ENCODE measurements around the gene PRKCI.
"Not testable (repeated sequence)": the region's sequence is repeated elsewhere in the genome, so short reads cannot be mapped to it uniquely, and the experiment has no call there.

Gene PRKCI

DNA sequence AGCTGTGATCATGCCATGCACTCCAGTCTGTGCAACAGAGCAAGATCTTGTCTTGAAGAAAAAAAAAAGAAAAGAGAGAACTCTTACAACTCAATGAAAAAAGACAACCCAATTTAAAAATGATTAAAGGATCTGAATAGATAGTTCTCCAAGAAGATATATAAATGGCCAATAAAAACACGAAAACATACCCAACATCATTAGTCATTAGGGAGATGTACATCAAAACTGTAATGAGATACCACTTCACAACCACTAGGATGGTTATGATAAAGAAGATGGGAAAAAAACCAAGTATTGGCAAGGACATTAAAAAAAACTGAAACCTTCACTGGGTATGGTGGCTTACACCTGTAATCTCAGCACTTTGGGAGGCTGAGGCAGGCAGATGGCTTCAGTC, 2.4 kb upstream of the PRKCI start:
- DNase-seq = no peak
- intact Hi-C loops (cut with DNase I) = loop anchor here (5.0 to 10.0 kb wide), 2 partner anchors 38 to 135 kb away; partner anchors contain the start of genes PHC3 and SKIL

DNA sequence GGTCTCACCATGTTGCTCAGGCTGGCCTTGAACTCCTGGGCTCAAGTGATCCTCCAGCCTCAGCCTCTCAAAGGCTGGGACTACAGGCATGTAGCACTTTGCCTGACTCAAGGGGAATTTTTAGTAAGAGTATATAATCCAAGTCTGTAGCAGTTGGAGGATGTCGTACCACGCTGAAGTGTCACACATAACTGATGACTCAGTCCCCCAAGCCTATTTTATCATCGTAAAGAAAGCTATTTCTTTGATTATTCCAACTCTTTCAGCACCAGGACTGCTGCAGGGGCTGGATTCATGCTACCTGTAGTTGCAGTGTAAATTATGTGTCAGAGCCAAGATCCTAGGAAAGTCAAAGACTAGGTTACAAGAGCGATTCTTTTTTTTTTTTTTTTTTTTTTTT, 1.4 kb upstream of the PRKCI start:
- intact Hi-C loops (cut with DNase I) = loop anchor here (5.0 to 10.0 kb wide), 2 partner anchors 39 to 134 kb away; partner anchors contain the start of genes PHC3 and SKIL
- DNase-seq = peak in 33 of 42 donors; percentile 9 to 78 (median 49)

DNA sequence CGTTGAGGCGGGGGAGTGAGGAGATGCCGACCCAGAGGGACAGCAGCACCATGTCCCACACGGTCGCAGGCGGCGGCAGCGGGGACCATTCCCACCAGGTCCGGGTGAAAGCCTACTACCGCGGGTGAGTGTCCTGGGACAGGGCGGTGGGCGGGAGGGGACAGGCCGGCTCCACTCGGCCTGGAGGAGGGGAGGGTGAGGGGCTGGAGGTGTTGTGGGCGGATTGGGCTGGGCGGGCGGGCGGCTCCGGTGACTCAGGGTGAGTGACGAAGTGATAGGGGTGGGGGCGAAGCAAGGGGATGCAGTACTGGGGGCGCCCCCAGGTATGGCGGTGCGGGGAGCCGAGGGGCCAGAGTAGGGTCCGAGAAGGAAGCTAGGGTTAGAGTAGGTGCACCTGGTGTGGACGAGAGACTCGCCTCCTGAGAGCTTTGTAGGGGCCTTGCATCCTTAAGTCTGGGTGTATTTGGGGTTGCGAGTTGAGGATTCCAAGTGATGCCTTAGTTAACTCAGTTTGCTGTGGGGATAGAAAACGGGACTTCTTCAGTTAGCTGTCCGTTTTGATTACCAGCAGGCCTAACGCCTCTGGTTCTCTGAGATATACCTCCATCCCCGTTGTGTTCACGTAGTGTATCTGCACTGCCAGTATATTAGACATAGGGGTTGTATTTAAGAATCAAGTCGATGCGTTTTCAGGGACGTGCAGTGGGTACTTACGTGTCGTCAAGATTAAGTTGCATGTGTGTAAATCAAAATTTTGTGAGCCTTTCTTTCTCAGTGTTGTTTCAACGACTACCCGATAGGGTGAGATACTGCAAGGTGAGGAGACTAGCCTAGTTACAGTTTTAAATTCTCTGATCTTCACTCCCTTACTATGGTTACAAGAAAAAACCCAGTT, 670 bp downstream of the PRKCI start:
- intact Hi-C loops (cut with DNase I) = loop anchor here (5.0 to 10.0 kb wide), 2 partner anchors 41 to 132 kb away; partner anchors contain the start of genes PHC3 and SKIL
- DNase-seq = peak in 14 of 42 donors; percentile 6 to 51 (median 24)

DNA sequence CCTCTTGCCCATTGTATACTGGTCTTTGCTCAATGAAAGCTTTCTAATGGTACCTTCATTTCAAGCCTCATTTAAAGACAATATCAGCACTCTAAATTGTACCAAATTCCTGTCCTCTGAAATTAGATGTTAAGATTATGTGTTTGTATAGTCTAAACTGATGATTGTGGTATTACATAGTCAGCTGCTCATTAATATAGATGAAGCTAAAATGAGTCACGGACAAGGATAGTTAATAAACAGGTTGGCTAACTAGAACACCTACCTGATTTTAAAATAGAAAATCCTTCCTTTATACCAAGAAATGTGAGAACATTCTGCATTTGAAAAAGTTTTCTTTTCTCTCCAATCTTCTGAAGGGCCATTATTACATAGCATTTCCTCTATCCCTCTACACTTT, 2.9 kb downstream of the PRKCI start:
- intact Hi-C loops (cut with DNase I) = loop anchor here (10.0 kb wide), 1 partner anchor 130 kb away; the partner anchor contains the start of gene SKIL
- no peak for DNase-seq

DNA sequence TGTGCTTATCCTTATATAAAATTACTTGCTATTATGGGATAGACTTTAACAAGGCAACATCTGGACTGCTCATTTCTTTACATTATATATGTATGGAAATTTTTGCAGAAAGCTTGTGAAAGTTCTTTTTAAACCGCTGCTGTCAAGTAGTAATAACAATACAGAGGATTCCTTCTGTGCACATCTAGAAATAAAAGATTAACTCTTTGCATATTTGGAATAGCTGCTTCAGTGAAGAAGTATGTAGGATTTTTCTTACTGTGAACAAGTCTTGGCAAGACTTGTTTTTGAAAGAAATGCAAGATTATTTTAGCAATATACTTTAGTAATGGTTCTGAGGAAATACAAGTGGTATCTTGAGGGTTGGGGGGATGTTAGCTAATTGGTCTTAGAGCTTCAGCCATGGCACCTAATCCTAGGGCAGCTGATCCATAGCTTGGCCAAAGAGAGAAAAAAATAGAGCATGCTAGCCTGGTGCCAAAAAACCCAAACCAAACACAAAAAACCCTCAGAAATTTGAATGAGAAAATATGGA, 4.3 kb downstream of the PRKCI start:
- DNase-seq = no peak
- intact Hi-C loops (cut with DNase I) = loop anchor here (10.0 kb wide), 1 partner anchor 128 kb away; the partner anchor contains the start of gene SKIL

DNA sequence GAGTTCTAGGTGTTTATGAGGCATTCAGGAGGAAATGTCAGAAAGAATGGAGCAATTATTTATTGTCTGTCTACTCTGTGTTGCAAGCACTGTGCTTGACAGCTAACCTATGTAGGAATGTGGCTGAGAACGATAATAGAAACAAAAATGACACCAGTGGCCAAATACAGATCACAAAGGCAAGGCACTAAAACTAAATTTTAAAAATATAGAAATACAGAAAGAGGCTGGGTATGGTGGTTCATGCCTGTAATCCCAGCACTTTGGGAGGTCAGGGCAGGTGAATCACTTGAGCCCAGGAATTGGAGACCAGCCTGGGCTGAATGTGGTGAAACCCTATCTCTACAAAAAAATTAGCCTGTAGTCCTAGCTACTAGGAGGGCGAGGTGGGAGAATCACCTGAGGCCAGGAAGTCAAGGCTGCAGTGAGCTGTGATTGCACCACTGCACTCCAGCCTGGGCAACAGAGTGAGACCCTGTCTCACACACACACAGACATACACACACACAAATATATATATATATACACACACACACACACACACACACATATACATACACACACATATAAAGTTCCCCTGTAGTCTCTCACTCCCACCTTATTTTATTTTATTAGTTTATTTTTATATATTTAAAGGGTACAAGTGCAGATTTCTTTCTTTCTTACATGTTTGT, 6.0 kb downstream of the PRKCI start:
- intact Hi-C loops (cut with DNase I) = loop anchor here (10.0 kb wide), 1 partner anchor 127 kb away; the partner anchor contains the start of gene SKIL
- no peak for DNase-seq

DNA sequence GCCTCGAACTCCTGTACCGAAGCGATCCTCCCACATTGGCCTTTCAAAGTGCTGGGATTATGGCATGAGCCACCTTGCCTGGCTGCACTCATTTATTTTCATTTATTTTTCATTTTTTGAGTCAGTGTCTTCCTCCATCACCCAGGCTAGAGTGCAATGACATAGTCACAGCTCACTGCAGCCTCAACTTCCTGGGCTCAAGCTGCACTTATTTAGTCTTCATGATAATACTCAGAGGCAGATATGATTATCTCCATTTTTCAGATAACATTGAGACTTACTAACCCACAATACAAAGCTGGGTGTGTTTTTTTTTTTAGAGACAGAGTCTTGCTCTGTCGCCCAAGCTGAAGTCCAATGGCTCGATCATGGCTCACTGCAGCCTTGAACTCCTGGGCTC, 10.0 kb downstream of the PRKCI start:
- DNase-seq = no peak
- intact Hi-C loops (cut with DNase I) = no loop called here

DNA sequence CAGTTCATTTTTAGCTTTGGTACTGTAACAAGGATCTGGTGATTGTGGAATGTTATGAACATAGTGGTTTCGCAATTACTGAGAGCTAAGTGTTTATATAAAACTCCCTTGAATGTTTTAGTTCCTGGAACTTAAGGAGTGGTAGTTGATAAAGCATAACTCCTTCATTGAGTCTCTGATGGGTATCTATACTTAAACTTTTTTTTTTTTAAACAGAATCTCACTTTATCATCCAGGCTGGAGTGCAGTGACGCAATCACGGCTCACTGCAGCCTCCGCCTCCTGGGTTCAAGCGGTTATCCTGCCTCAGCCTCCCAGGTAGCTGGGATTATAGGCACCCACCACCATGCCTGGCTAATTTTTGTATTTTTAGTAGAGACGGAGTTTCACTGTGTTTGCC, 11.3 kb downstream of the PRKCI start:
- intact Hi-C loops (cut with DNase I) = no loop called here
- no peak for DNase-seq

DNA sequence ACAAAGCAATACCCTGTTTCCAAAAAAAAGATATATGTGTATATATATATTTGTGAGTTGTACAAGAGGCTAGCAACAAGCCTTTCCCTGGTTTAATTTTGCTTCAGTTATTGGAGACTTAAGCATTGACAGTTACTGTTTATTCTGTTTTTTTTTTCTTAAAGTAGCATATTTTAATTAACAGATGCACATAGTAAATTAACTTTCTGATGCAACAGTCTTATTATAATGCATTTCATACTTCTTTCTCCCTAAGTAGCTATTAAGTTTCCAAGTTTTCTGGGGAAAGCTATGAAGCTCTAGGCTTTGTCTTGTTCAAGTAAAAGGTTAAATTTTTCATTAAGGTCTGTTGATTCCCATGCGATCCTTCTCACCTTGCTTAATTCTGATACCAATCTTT, 17.9 kb downstream of the PRKCI start:
- DNase-seq = no peak
- intact Hi-C loops (cut with DNase I) = no loop called here

DNA sequence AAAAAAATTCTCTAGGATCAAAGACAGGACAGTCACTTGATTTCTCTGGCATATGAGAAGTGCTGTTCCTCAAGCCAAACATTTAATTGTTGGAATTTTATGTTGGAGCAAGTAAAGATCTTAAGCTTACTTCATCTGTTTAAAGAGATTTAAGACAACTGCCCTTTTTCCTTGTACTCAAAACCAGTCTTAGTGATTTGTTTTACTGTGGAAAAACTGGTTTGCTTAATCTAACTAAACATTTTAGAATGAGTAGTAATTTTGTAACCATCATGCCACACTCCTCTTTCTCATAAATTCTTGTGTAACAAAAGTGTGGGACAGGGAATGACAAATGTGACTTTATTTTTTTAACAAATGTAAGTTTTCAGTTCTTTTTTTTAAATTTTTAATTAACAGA, 18.4 kb downstream of the PRKCI start:
- DNase-seq = no peak
- intact Hi-C loops (cut with DNase I) = no loop called here

DNA sequence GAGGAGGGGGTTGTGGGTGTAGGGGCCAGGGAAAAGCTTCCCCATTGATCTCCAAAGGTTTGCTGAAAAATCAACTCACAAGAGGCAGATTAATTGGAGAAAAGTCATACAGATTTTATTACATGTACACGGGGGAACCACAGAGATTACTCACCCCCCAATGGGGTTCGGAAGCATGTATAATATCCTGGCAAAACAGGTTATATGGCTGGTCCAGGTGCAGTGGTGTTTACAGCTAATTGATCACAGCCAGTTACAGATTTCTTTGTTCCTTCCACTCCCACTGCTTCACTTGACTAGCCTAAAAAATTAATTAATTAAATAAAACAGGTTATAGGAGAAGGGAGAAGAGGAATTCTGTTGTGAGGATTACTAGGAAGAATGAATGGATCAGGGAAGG, 22.4 kb downstream of the PRKCI start:
- intact Hi-C loops (cut with DNase I) = no loop called here
- no peak for DNase-seq

DNA sequence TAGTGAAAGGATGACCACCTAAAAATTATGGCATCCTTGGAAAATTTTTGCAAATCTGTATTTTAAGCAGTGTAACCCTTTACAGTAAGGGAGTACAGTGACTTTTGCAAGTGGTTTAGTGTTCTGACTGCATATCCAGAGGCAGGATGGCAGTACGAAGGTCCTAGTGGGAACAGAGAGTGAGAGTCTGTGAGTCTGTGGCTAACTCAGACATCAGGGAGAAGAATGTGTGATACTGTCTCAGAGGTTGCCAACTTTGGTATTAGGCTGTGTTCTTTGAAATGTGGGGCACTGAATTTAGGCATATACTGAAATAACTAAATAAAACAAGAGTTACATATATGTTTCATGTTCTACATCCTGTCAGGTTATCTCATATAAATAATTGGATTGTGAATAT, 25.7 kb downstream of the PRKCI start:
- intact Hi-C loops (cut with DNase I) = no loop called here
- no peak for DNase-seq

DNA sequence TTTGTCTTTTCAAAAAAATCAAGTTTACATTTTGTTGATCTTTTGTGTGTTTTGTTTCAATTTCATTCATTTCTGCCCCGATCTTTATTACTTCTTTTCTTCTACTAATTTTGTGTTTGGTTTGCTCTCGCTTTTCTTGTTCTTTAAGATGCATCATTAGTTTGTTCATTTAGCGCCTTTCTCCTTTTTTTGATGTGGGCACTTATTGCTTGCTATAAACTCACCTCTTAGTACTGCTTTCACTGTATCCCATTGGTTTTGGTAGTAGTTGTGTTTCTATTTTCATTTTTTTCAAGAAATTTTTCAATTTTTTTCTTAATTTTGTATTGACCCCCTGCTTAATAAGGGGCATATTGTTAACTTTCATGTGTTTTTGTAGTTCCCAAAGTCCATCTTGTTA, 34.4 kb downstream of the PRKCI start:
- intact Hi-C loops (cut with DNase I) = no loop called here
- no peak for DNase-seq

DNA sequence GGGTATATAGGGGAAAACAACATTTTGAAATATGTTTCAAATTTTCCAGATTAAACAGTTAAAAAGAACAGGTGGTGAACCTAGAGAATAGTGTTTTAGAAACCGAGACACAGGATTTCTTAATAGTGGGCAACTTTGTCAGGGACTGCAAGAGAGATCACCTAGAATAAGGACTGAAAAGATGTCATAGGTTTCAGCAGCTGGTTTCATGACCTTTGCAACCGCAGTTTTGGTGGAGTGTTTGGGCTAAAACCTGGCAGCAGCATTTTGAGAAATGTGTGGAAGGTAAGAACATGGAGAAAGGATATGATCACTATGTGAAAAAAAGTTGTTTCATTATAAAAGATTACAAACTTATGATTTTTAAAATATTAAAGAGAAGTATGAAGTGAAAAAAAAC, 34.9 kb downstream of the PRKCI start:
- no peak for DNase-seq
- intact Hi-C loops (cut with DNase I) = no loop called here

DNA sequence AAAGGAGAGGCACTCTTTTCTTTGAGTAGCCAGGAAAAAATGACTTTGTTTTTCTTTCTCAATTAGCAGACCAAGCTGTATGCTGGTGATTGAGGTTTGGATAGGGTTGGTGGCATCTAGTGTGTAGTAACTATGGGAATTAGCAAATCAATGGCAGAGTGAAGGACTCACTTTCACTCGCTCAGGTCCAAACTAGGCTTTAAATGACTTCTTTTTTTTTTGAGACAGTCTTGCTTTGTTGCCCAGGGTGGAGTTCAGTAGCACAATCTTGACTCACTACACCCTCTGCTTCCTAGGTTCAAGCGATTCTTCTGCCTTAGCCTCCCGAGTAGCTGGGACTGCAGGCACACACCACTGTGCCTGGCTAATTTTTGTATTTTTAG, 35.9 kb downstream of the PRKCI start:
- intact Hi-C loops (cut with DNase I) = no loop called here
- DNase-seq = no peak

DNA sequence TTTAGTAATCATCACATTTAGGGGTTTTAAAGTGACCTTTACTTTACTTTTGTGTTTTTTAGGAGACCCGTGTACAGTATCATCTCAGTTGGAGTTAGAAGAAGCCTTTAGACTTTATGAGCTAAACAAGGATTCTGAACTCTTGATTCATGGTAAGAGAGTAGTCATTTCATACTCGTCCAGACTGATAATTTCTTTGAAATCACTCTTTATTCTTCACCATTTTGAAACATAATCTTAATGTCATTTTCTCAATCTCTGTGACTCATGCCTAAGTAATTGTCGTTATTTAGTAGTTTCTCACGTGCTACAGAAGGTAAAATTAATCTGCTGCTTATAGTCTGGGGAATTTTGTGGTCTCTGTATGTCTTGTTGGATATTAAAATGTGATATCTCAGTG, 37.7 kb downstream of the PRKCI start:
- no peak for DNase-seq
- intact Hi-C loops (cut with DNase I) = no loop called here

DNA sequence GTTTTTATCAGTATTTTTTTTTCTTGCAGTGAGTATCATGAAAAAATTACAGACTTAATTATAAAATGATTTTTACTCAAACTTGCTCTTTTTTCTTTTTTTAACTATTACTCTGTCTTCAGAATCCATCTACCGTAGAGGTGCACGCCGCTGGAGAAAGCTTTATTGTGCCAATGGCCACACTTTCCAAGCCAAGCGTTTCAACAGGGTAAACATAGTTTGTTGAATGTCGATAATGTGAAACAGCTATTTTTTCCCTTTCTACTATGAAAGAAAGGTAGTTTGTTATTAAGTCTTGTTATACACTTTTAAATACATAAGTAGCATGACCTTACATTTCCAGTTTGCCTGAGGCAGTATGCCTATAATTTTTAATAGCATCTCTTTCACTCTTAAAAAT, 45.6 kb downstream of the PRKCI start:
- no peak for DNase-seq
- intact Hi-C loops (cut with DNase I) = no loop called here

DNA sequence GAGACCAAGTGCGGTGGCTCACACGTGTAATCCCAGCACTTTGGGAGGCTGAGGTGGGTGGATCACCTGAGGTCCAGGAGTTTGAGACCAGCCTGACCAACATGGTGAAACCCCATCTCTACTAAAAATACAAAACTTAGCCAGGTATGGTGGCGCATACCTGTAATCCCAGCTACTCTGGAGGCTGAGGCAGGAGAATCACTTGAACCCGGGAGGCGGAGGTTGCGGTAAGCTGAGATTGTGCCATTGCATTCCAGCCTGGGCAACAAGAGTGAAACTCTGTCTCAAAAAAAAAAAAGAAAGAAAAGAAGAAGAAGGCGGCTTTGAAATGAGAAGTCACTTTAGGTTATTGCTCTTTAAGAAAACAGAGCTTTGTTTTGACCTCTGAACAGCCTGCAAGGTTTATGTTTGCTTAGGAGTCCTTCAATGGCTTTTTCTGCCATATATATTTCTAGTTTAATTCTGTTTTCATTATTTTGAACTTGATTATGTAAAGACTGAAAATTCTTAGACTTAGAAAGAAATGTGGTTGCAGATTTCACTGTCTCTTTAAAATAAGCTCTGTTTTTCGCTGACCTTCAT, 47.5 kb downstream of the PRKCI start:
- intact Hi-C loops (cut with DNase I); DNase-seq: not testable (repeated sequence)

DNA sequence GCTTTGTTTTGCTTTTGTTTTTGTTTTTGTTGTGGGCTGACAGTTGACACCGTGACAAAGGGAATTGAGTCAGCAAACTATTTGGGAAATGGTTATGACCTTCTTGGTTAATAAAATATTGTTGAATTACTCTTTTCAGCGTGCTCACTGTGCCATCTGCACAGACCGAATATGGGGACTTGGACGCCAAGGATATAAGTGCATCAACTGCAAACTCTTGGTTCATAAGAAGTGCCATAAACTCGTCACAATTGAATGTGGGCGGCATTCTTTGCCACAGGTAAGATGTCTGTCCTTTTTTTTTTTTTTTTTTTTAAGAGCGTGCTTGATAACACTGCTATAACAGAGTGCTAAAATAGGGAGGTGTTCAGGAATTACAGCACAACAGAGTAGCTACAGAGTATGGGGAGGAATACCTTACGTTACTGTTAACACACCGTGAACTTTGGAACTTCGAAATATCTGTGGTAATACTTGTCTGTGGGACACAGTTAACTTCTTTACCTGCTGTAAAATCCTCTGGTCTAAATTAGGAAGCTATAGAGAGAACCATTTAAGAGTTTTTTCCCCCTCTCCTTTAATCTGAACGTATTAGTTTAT, 48.2 kb downstream of the PRKCI start:
- intact Hi-C loops (cut with DNase I) = no loop called here
- no peak for DNase-seq

Measured in head of caudate nucleus (tissue), 42 donors.